Ovary (tissue), 9 donors: Measurements from ENCODE around the gene BBS2. TPM values are rescaled to one million over a fixed set of nuclear protein-coding genes. Genes with fewer than 3 reads are reported as not detected.

ENCODE experiments used
- DNase-seq, 5 donors: peaks; one replicate each; pipeline ENCODE4 v3.0.0-alpha.2; 2019 to 2020
- H3K27ac ChIP-seq, 2 donors: fragments of 200-600 bp; one replicate each; pipeline versions ENCODE4 v1.5.1 to v1.8.0; 2019 to 2022
- H3K27me3 ChIP-seq: fragments of 200-600 bp; one replicate; pipeline ENCODE4 v1.8.0; 2022
- H3K36me3 ChIP-seq: fragments of 200-600 bp; sonication (generic); one replicate; pipeline ENCODE4 v1.5.1; 2019
- H3K4me1 ChIP-seq: one replicate; pipeline ENCODE4 v1.8.1; 2013; ENCODE audit warnings: mild to moderate bottlenecking, moderate library complexity; ENCODE audit not compliant: insufficient read depth
- H3K4me3 ChIP-seq: fragments of 200-600 bp; sonication (generic); one replicate; pipeline ENCODE4 v1.5.1; 2017
- H3K9me3 ChIP-seq, 2 donors: fragments of 200-600 bp in 1 of 2; sonication (generic) in 1 of 2; one replicate each; pipeline versions ENCODE4 v1.5.1 to v1.8.1; 2013 to 2019; ENCODE audit warnings: mild to moderate bottlenecking in 1 of 2, moderate library complexity in 1 of 2
- EP300 ChIP-seq: sonication (generic); formaldehyde crosslinking; IDR thresholded peaks from one replicate; pipeline ENCODE4 v1.6.1; 2017; ENCODE audit warnings: antibody characterized with exemption
- POLR2A ChIP-seq: fragments of 450-650 bp; IDR thresholded peaks from one replicate; pipeline ENCODE4 v1.6.1; 2017; ENCODE audit warnings: antibody characterized with exemption, mild to moderate bottlenecking, moderate library complexity
- WGBS, 3 donors: extraction: QIAGEN DNeasy Blood & Tissue Kit in 1 of 3; methylation state at CpG; one replicate each; pipeline versions ENCODE4 v1.1.5 to v1.1.7; 2013 to 2017; 5-methylcytosine and 5-hydroxymethylcytosine counted together
- intact Hi-C, 4 donors: fragments of 100-400 bp; cut with DNase I; formaldehyde crosslinking; loops; one replicate each; pipeline versions ENCODE4 v1.11.0 to v1.15.1; 2022 to 2023
- polyA plus RNA-seq, 2 donors: library from polyadenylated mRNA; stranded (reverse); fragments of 200-250 nt in 1 of 2; fragments of 350-450 nt in 1 of 2; fragmentation: Illumina TruSeq in 1 of 2; extraction: RNeasy Lipid Tissue Mini Kit (QIAGEN cat#74804) in 1 of 2; gene quantifications; one replicate each; pipeline ENCODE4 v1.2.3, GENCODE V29; 2013 to 2014
- total RNA-seq, 7 donors: library from RNA; depleted of rRNA in 2 of 7; stranded (reverse); fragments of >200 nt in 2 of 7; fragmentation: NEBNext Ultra II Directional in 3 of 7; extraction: Animal tissue kit (Norgen Biotek cat#: 25700) in 3 of 7; gene quantifications; one replicate each; pipeline versions ENCODE4 v1.1.0 to v1.2.4, GENCODE V29; 2016 to 2023
- TF ChIP-seq, protein P1 (sequence below), 3 donors: fragments of 450-650 bp in 2 of 3; fragments of 200-600 bp in 1 of 3; IDR thresholded peaks; one replicate each; pipeline versions ENCODE4 v1.5.1 to v1.8.0; 2016 to 2022; ENCODE audit warnings: antibody characterized with exemption in 3 of 3, mild to moderate bottlenecking in 1 of 3
- donor health status: DM: no; HTN: no; CAD: no; lungs with moderate emphysema.
- donor health status: DM: no; HTN: no; CAD: no.
- donor health status: Bipolar disorder and iron deficiency.
- donor health status: DM: yes; HTN: yes; CAD: no.
- donor health status: DM: no; HTN: no; CAD: no.
- donor health status: DM: yes; HTN: yes; CAD: no.

The BBS2 gene
- total and polyA plus RNA-seq, 9 donors, result 47.9 to 86.2 (median 67.1) TPM

DNA sequence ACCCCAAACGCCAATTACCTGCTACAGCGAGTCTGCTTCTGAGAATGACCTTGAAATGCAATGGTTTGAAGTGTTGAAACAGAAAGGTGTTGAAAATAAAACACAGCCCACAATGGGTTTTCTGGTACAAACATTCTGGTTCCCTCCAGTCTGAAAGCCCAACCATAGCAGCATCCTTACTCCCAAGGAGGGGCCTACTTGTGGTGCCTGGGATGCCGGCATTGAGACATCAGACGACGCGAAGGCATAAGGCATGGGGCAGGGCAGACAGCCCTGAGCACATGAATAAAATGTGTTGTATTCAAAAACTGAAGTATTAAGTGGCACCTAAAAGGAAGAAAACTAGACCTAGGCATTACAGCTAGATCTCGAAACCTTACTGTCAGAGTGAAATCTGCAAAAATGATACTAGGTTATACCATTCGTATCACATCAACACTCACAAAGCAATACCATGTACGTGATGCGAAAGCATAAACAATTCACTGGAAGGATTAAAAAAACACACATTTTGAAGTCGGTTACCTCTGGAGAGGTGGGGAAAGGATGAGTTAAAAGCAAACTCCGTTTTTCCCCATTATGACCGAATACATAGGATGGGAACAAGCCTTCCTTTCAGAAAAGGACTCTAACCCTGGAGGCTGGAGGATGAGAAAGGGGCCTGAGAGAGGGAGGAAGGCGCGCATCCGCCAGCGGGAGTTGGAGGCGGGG is 69.4 kb downstream of the BBS2 start:
- Histone ChIP-seq H3K27me3 (no peaks in the 10 kb centered on the region), H3K36me3 (no peaks in the 10 kb centered on the region), H3K4me3 (peak overlapping the region; percentile 62), H3K4me1 (peaks cover 14% of the 10 kb centered on the region), H3K9me3 (no peaks in the 10 kb centered on the region), H3K27ac (peak overlapping the region in 1 of 2 donors; percentile 66)
- intact Hi-C loops, result no loop called here
- 2 to 4% (median 3%) methylated on average over 18 of the region's 18 CpGs for WGBS, 3 donors
- no peak for DNase-seq
- TF ChIP-seq, protein P1, sequence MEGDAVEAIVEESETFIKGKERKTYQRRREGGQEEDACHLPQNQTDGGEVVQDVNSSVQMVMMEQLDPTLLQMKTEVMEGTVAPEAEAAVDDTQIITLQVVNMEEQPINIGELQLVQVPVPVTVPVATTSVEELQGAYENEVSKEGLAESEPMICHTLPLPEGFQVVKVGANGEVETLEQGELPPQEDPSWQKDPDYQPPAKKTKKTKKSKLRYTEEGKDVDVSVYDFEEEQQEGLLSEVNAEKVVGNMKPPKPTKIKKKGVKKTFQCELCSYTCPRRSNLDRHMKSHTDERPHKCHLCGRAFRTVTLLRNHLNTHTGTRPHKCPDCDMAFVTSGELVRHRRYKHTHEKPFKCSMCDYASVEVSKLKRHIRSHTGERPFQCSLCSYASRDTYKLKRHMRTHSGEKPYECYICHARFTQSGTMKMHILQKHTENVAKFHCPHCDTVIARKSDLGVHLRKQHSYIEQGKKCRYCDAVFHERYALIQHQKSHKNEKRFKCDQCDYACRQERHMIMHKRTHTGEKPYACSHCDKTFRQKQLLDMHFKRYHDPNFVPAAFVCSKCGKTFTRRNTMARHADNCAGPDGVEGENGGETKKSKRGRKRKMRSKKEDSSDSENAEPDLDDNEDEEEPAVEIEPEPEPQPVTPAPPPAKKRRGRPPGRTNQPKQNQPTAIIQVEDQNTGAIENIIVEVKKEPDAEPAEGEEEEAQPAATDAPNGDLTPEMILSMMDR (IDR thresholded peaks at IDR 0.05), result no peak
- TF ChIP-seq EP300 (no peak), POLR2A (no peak)

DNA sequence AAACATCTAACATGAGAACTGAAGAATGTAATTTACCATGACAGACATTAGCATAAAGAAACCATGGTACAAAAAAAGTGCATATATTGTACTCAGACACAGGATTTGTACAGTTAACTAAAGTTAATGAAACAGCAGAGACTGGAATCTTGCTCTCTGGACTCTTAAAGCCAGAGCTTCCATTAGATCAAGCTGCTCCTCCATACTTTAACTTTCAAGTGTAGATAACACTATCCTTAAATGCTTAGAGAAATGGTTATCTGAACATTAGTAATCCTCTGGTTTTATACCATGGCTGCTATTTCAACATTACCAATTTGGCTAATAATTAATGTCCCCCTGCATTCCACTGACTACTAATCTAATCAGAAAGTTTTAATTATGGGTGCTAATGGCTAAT is 71.8 kb downstream of the BBS2 start:
- Histone ChIP-seq H3K27me3 (no peaks in the 10 kb centered on the region), H3K9me3 (no peaks in the 10 kb centered on the region), H3K36me3 (no peaks in the 10 kb centered on the region), H3K4me1 (peaks cover 14% of the 10 kb centered on the region), H3K4me3 (no peak overlapping the region), H3K27ac (no peak overlapping the region)
- DNase-seq, result no peak
- intact Hi-C loops, result no loop called here
- TF ChIP-seq POLR2A (no peak), EP300 (no peak)
- TF ChIP-seq, protein P1 (IDR thresholded peaks at IDR 0.05), result no peak

DNA sequence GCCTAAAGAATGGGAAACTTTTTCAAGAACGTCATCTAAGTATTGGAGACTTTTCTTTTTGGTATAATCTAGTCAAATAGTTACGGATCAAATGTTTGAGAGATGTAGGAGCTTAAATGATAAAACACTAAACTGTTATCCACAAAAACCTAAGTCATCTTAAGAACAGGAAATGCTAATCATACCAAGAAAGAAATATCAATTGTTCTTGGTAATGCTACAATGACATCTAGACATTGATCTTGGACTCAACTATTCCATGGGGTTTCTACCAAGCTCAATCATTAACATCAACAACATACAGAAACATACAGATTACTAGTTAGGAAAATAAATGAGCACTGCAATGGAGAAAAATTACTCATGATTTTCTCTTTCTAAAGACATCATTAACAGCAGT is 72.5 kb downstream of the BBS2 start:
- intact Hi-C loops, result no loop called here
- 39 to 83% (median 81%) methylated on average over 2 of the region's 2 CpGs for WGBS, 3 donors
- no peak overlapping the region for H3K4me3 ChIP-seq
- H3K4me1 ChIP-seq, result peaks cover 11% of the 10 kb centered on the region
- H3K9me3 ChIP-seq, result no peaks in the 10 kb centered on the region
- DNase-seq, result no peak
- no peaks in the 10 kb centered on the region for H3K36me3 ChIP-seq
- TF ChIP-seq, protein P1 (IDR thresholded peaks at IDR 0.05), result no peak
- TF ChIP-seq EP300 (no peak), POLR2A (no peak)
- H3K27ac ChIP-seq, result no peak overlapping the region
- H3K27me3 ChIP-seq, result no peaks in the 10 kb centered on the region

DNA sequence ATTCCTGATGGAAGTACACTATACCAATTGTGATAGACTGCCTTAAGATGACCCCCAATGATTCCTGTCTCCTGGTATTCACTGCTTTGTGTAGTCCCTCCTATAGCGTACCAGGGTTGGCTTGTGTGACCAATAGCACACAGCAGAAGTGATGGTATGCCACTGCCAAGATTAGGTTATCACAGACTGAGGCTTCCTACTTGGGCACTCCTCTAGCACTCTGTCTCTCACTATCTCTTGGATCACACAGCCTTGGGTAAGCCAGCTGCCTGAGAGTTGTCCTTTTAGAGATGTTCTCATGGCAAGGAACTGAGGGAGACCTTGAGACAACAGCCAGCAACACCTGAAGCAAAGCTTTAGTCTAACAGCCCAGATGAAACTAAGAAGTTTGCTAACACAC is 81.8 kb downstream of the BBS2 start:
- intact Hi-C loops, result no loop called here
- no peaks in the 10 kb centered on the region for H3K36me3 ChIP-seq
- WGBS, 3 donors, result 92 to 100% (median 98%) methylated on average over 1 of the region's 1 CpG

More for the DNA sequence above, 81.8 kb downstream of the BBS2 start:
- Histone ChIP-seq H3K27ac (no peak overlapping the region), H3K4me1 (no peaks in the 10 kb centered on the region), H3K9me3 (no peaks in the 10 kb centered on the region), H3K27me3 (no peaks in the 10 kb centered on the region), H3K4me3 (no peak overlapping the region)
- no peak for DNase-seq
- TF ChIP-seq EP300 (no peak), POLR2A (no peak)
- TF ChIP-seq, protein P1 (IDR thresholded peaks at IDR 0.05), result no peak
